ENCODE measurements around the gene MAZ. TPM values are rescaled to one million over a fixed set of nuclear protein-coding genes. Genes with fewer than 3 reads are reported as not detected.

MAZ gene
- total RNA-seq, 6 experiments from 2014 or later, result 42.9 to 106 (median 60.7) TPM

DNA sequence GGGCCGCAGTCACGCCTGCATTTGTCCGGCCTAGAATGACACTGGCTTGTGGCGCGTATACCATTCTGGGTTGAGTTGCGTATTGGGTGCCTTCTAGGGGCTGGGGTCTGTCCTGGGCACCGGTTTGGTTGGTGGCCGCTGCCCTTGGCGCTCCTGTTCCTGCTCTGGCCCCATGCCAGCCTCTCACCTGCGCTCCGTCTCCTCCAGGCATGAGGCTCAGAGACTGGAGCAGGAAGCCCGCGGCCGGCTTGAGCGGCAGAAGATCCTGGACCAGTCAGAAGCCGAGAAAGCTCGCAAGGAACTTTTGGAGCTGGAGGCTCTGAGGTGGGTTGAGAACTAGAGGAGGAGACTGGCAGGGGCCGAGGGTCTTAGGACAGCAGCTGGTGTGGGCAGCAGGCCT is 39.3 kb downstream of the MAZ start:
- H3K27ac ChIP-seq, result no peak overlapping the region
- 88% methylated on average over 9 of the region's 18 CpGs for WGBS (ENCODE audit: insufficient coverage, low coverage, low lambda C conversion rate, missing lambda C conversion rate)
- H3K27me3 ChIP-seq, result no peaks in the 10 kb centered on the region
- no peak for ATAC-seq
- H3K36me3 ChIP-seq, result peaks cover 0 to 37% (median 13%) of the 10 kb centered on the region in 4 donors
- H3K4me1 ChIP-seq, result no peaks in the 10 kb centered on the region
- no peaks in the 10 kb centered on the region for H3K9me3 ChIP-seq
- H3K4me3 ChIP-seq, result no peak overlapping the region
- intact Hi-C loops (cut with DNase I), result loop anchor here in 1 of 2 donors (5.0 kb wide), 1 partner anchor 33 kb away; the partner anchor contains the start of gene PRRT2
- DNase-seq, result no peak
- TF ChIP-seq, protein P1, sequence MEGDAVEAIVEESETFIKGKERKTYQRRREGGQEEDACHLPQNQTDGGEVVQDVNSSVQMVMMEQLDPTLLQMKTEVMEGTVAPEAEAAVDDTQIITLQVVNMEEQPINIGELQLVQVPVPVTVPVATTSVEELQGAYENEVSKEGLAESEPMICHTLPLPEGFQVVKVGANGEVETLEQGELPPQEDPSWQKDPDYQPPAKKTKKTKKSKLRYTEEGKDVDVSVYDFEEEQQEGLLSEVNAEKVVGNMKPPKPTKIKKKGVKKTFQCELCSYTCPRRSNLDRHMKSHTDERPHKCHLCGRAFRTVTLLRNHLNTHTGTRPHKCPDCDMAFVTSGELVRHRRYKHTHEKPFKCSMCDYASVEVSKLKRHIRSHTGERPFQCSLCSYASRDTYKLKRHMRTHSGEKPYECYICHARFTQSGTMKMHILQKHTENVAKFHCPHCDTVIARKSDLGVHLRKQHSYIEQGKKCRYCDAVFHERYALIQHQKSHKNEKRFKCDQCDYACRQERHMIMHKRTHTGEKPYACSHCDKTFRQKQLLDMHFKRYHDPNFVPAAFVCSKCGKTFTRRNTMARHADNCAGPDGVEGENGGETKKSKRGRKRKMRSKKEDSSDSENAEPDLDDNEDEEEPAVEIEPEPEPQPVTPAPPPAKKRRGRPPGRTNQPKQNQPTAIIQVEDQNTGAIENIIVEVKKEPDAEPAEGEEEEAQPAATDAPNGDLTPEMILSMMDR (IDR thresholded peaks at IDR 0.05), result no peak
- no peak for TF ChIP-seq POLR2A (IDR thresholded peaks at IDR 0.05)

DNA sequence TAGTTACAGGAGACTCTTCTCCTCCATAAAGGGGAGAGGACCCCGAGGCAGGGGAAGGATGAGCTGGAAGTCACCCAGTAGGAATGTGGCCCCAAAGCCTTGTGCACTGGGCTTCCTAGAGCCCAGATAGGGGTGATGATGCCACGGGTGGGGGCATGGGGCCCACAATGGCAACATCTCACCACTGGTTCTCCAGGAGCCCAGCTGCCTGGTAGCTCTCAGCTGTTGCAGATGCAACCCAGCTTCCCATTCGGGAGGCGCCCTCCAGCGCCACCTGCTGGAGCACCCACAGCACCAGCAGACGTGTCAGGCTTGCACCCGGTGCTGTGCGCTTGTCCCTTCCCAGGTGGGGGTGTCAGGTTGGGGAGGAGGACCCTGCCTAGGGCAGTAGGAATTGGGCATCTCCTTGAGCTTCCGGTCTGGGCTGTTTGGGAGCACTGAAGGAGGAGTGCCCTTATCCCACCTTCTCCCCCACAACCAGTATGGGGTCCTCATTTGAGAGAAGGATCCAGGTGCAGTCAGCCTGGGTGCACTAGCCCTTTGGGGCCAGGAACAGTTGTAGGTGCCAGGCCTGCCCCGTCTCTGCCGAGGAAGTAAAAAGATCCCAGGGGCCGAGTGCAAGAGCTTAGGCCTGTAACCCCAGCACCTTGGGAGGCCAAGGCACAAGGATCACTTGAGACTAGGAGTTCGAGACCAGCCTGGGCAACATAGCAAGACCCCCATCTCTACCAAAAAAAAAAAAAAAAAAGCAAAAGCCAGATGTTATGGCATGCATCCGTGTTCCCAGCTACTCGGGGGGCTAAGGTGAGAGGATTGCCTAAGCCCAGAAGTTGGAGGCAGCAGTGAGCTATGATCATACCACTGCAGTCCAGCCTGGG is 42.3 kb downstream of the MAZ start:
- Histone ChIP-seq H3K27ac (no peak overlapping the region), H3K4me3 (no peak overlapping the region), H3K9me3 (no peaks in the 10 kb centered on the region), H3K36me3 (peaks cover 0 to 22% (median 10%) of the 10 kb centered on the region in 4 donors), H3K4me1 (no peaks in the 10 kb centered on the region), H3K27me3 (no peaks in the 10 kb centered on the region)
- 51% methylated on average over 6 of the region's 15 CpGs for whole genome bisulfite sequencing (ENCODE audit: insufficient coverage, low coverage, low lambda C conversion rate, missing lambda C conversion rate)
- peak; percentile 81 to 84 (median 83) for DNase-seq
- peak; percentile 84 to 95 (median 89) for ATAC-seq
- intact Hi-C loops (cut with DNase I), result loop anchor here in 1 of 2 donors (5.0 kb wide), 1 partner anchor 36 kb away; the partner anchor contains the start of gene PRRT2
- no peak for TF ChIP-seq POLR2A (IDR thresholded peaks at IDR 0.05)
- TF ChIP-seq, protein P1 (IDR thresholded peaks at IDR 0.05), result peak; percentile 84 to 95 (median 87)

DNA sequence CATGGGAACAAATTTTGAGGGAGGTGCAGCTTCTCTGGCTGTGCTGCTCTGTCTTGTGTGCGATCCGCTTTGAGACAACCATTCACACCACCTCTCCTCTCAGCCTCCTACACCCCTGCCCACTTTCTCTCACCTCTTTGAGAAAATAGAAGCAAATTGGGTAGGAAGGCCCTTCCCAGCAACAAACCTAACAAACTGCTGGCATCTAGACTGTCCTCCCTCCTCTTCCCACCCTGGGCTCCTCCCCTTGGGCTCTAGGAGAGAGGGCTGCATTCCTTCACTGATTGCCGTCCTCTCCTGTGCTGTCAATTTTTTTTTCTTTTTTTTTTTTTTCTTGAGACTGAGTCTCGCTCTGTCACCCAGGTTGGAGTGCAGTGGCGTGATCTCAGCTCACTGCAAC is 43.2 kb downstream of the MAZ start:
- TF ChIP-seq POLR2A (IDR thresholded peaks at IDR 0.05), result no peak
- TF ChIP-seq, protein P1 (IDR thresholded peaks at IDR 0.05), result no peak

DNA sequence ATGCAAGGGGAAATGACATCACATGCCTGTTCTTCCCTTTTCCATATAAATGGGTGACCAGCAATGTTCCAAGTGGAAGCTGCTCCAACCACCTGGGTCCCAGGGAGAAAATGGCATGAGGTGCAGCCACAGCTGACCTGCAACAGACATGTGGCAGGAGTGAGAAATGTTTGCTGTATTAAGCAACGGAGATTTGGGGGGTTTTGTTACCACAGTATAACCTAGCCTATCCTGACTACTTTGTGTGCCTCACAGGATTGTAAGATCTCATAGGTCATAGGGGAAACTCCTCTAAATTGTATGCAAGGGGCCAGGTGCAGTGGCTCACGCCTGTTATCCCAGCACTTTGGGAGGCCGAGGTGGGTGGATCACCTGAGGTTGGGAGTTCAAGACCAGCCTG is 44.7 kb downstream of the MAZ start:
- Histone ChIP-seq H3K4me3 (no peak overlapping the region), H3K4me1 (no peaks in the 10 kb centered on the region), H3K9me3 (no peaks in the 10 kb centered on the region), H3K27me3 (no peaks in the 10 kb centered on the region), H3K36me3 (peaks cover 0 to 18% (median under 1%) of the 10 kb centered on the region in 4 donors), H3K27ac (no peak overlapping the region)
- intact Hi-C loops (cut with DNase I), result no loop called here
- WGBS (ENCODE audit: insufficient coverage, low coverage, low lambda C conversion rate, missing lambda C conversion rate), result 86% methylated on average over 1 of the region's 3 CpGs
- ATAC-seq (no peak), DNase-seq (no peak)
- TF ChIP-seq POLR2A (IDR thresholded peaks at IDR 0.05), result no peak
- TF ChIP-seq, protein P1 (IDR thresholded peaks at IDR 0.05), result no peak

More for the DNA sequence above, 43.2 kb downstream of the MAZ start:
- Histone ChIP-seq H3K4me3 (no peak overlapping the region), H3K9me3 (no peaks in the 10 kb centered on the region), H3K36me3 (peaks cover 0 to 22% (median 7%) of the 10 kb centered on the region in 4 donors), H3K4me1 (no peaks in the 10 kb centered on the region), H3K27ac (no peak overlapping the region), H3K27me3 (no peaks in the 10 kb centered on the region)
- no peak for ATAC-seq
- DNase-seq, result no peak
- intact Hi-C loops (cut with DNase I), result loop anchor here in 1 of 2 donors (5.0 kb wide), 1 partner anchor 37 kb away; the partner anchor contains the start of gene PRRT2
- 88% methylated on average over 5 of the region's 5 CpGs for WGBS (ENCODE audit: insufficient coverage, low coverage, low lambda C conversion rate, missing lambda C conversion rate)

Measured in right lobe of liver (tissue), 6 donors.